Tibial artery (tissue), 4 donors: ENCODE data around the gene BHLHE41.
A peak's percentile ranks its signal among the peaks of the same experiment; 100 is the strongest.

Experiments used
- DNase-seq, 2 donors: peaks; one replicate each; pipeline ENCODE4 v3.0.0-alpha.2; 2019
- H3K27ac ChIP-seq, 2 donors: fragments of 200-600 bp; sonication (generic) in 1 of 2; 1 replicate in 1 of 2; 2 replicates in 1 of 2; pipeline ENCODE4 v1.5.1; 2018 to 2019; ENCODE audit warnings: mild to moderate bottlenecking in 1 of 2
- H3K27me3 ChIP-seq, 2 donors: fragments of 200-600 bp; sonication (generic) in 1 of 2; one replicate each; pipeline versions ENCODE4 v1.5.1 to v1.6.0; 2016 to 2019
- H3K36me3 ChIP-seq, 3 donors: fragments of 200-600 bp; sonication (generic) in 2 of 3; one replicate each; pipeline ENCODE4 v1.5.1; 2016 to 2019; ENCODE audit warnings: mild to moderate bottlenecking in 2 of 3
- H3K4me1 ChIP-seq, 4 donors: fragments of 200-600 bp; sonication (generic) in 2 of 4; 1 replicate in 3 of 4; 2 replicates in 1 of 4; pipeline ENCODE4 v1.5.1; 2016 to 2019
- H3K4me3 ChIP-seq, 2 donors: fragments of 200-600 bp; sonication (generic) in 1 of 2; 1 replicate in 1 of 2; 2 replicates in 1 of 2; pipeline ENCODE4 v1.5.1; 2018 to 2019; ENCODE audit warnings: mild to moderate bottlenecking in 2 of 2
- H3K9me3 ChIP-seq, 3 donors: fragments of 200-600 bp; sonication (generic) in 1 of 3; one replicate each; pipeline ENCODE4 v1.5.1; 2016 to 2019
- intact Hi-C: fragments of 100-400 bp; cut with DNase I; formaldehyde crosslinking; loops from one replicate; pipeline ENCODE4 v1.15.0; 2023; ENCODE audit warnings: low total_unique reads
- TF ChIP-seq, protein P1 (sequence below), 2 experiments: fragments of 200-600 bp in 1 of 2; fragments of 450-650 bp in 1 of 2; IDR thresholded peaks; one replicate each; pipeline ENCODE4 v1.5.1; 2017 to 2019; ENCODE audit warnings: antibody characterized with exemption in 2 of 2, mild to moderate bottlenecking in 1 of 2, moderate library complexity in 1 of 2

Gene BHLHE41

GRCh38 chr12:26126340-26127284 lies 1.8 kb upstream of the BHLHE41 start:
- TF ChIP-seq, protein P1, sequence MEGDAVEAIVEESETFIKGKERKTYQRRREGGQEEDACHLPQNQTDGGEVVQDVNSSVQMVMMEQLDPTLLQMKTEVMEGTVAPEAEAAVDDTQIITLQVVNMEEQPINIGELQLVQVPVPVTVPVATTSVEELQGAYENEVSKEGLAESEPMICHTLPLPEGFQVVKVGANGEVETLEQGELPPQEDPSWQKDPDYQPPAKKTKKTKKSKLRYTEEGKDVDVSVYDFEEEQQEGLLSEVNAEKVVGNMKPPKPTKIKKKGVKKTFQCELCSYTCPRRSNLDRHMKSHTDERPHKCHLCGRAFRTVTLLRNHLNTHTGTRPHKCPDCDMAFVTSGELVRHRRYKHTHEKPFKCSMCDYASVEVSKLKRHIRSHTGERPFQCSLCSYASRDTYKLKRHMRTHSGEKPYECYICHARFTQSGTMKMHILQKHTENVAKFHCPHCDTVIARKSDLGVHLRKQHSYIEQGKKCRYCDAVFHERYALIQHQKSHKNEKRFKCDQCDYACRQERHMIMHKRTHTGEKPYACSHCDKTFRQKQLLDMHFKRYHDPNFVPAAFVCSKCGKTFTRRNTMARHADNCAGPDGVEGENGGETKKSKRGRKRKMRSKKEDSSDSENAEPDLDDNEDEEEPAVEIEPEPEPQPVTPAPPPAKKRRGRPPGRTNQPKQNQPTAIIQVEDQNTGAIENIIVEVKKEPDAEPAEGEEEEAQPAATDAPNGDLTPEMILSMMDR (IDR thresholded peaks at IDR 0.05): no peak
- peaks cover 0 to 12% (median 8%) of the 10 kb centered on the region in 4 donors for H3K4me1 ChIP-seq
- no peaks in the 10 kb centered on the region for H3K9me3 ChIP-seq
- H3K27me3 ChIP-seq: no peaks in the 10 kb centered on the region
- DNase-seq: peak; percentile 86 to 95
- no peaks in the 10 kb centered on the region for H3K36me3 ChIP-seq
- intact Hi-C loops: loop anchor here (5.0 to 10.0 kb wide), 2 partner anchors 76 to 172 kb away; partner anchors contain the start of gene RASSF8
- H3K27ac ChIP-seq: peak overlapping the region; percentile 96 to 99
- peak overlapping the region; percentile 68 to 72 for H3K4me3 ChIP-seq

GRCh38 chr12:26125400-26126339 lies 833 bp upstream of the BHLHE41 start:
- no peaks in the 10 kb centered on the region for H3K27me3 ChIP-seq
- H3K27ac ChIP-seq: peak overlapping the region; percentile 96 to 99
- no peaks in the 10 kb centered on the region for H3K36me3 ChIP-seq
- DNase-seq: peak; percentile 78 to 93
- H3K9me3 ChIP-seq: no peaks in the 10 kb centered on the region
- H3K4me1 ChIP-seq: peaks cover 0 to 21% (median 10%) of the 10 kb centered on the region in 4 donors
- TF ChIP-seq, protein P1 (IDR thresholded peaks at IDR 0.05): no peak
- intact Hi-C loops: loop anchor here (5.0 to 10.0 kb wide), 2 partner anchors 77 to 171 kb away; partner anchors contain the start of gene RASSF8
- H3K4me3 ChIP-seq: peak overlapping the region; percentile 68 to 72

DNA sequence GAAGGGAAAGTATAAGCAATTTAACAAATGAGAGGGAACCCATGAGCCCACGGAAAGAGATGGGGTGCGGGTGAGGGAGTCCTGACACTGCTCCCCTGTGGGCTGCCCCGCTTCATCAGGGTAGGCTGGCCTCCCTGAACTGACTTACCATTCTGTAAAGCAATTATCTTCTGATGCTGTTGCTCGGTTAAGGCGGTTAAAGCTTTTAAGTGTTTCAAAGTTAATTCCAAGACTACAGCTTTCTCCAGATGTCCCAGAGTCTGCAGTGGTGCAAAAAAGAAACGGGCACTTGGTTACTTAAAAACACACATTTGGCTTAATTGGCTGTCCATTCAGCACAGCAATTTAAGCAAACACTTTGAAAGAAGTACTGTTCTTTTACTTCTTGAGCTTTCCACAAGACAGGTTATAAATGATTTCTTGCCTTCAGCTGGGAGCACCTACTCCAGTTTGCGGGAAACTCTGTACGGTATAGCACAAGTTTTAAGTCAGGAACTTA lies 1.3 kb downstream of the BHLHE41 start:
- no peaks in the 10 kb centered on the region for H3K36me3 ChIP-seq
- TF ChIP-seq, protein P1 (IDR thresholded peaks at IDR 0.05): no peak
- no peak for DNase-seq
- peak overlapping the region; percentile 68 to 72 for H3K4me3 ChIP-seq
- no peaks in the 10 kb centered on the region for H3K9me3 ChIP-seq
- H3K27ac ChIP-seq: peak overlapping the region; percentile 96 to 99
- H3K27me3 ChIP-seq: no peaks in the 10 kb centered on the region
- peaks cover 0 to 42% (median 14%) of the 10 kb centered on the region in 4 donors for H3K4me1 ChIP-seq
- intact Hi-C loops: loop anchor here (5.0 to 10.0 kb wide), 2 partner anchors 149 to 169 kb away; partner anchors contain the start of gene RASSF8

- Histone ChIP-seq H3K4me1 (peaks cover 0 to 42% (median 14%) of the 10 kb centered on the region in 4 donors), H3K9me3 (no peaks in the 10 kb centered on the region), H3K27me3 (no peaks in the 10 kb centered on the region), H3K36me3 (no peaks in the 10 kb centered on the region), H3K27ac (peak overlapping the region; percentile 96 to 99), H3K4me3 (peak overlapping the region; percentile 68 to 72)
- DNase-seq: peak; percentile 87 to 90
- intact Hi-C loops: loop anchor here (5.0 to 10.0 kb wide), 2 partner anchors 149 to 168 kb away; partner anchors contain the start of gene RASSF8
- TF ChIP-seq, protein P1 (IDR thresholded peaks at IDR 0.05): no peak
Measured at GRCh38 chr12:26122681-26123481, 2.0 kb downstream of the BHLHE41 start.
